GM21515 (cell line): ENCODE results near the gene GPHA2.

Source experiments
- ATAC-seq: cut with Tn5 transposase; IDR thresholded peaks from one replicate; pipeline ENCODE4 v1.9.1; 2021; ENCODE audit not compliant: unreplicated experiment

GPHA2 gene

GRCh38 chr11:64911689-64912088, 24.0 kb downstream of the GPHA2 start:
- ATAC-seq, result no peak

DNA sequence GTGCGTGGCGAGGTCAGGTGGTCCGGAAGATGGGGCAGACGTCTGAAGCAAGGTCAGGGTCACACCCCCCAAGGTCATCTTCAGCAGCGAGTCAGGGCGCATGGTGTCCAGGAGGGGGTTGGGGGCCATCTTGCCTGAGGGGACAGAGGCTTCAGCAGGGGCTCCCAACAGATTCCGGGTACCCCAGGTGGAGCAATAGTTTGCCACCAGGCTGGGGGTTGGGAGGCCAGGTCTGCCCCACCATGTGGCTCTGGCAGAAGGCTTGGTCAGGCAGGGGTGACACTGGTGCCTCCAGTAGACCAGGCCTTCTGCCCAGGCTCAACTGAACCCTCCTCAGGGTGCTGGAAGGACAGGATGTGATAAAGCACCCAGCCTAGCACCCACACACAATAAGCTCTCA, 24.6 kb downstream of the GPHA2 start:
- no peak for ATAC-seq

GRCh38 chr11:64910451-64911093, 25.1 kb downstream of the GPHA2 start:
- no peak for ATAC-seq

DNA sequence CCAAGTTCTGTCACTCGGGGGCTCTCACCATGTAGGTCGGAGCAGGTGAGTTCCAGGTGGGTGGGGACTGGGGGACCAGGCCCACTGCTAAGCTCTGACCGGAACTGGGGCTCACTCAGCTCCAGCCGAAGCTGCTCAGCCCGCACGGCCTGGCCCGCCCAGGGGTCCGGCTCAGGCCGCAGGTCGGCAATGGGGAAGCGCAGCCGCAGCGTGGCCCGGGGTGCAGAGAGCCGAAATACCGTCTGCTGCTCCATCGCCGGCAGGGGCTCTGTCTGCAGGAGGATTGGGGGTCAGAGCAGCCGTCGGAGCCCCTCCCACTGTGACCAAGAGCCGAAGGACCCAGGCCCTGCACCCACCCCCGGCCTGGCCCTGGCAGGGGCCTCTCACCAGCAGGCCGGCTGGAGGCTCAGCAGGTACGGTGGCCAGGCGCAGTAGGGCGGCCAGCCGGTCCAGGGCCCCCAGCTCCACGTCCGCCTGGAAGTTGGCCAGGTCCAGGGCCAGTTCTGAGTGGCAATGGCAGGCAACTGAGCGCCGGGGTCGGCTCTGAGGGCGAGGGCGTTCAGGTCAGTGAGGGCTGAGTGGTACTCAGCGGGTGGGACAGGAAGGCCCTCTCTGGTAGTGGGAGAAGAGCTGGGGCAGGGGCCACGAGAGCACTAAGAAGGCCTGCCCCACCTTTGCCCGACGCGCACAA, 25.9 kb downstream of the GPHA2 start:
- ATAC-seq, result no peak

- ATAC-seq, result no peak
These were observed 26.9 kb downstream of the GPHA2 start for GRCh38 chr11:64908766-64909165.

GRCh38 chr11:64906314-64906635, 29.4 kb downstream of the GPHA2 start:
- no peak for ATAC-seq

DNA sequence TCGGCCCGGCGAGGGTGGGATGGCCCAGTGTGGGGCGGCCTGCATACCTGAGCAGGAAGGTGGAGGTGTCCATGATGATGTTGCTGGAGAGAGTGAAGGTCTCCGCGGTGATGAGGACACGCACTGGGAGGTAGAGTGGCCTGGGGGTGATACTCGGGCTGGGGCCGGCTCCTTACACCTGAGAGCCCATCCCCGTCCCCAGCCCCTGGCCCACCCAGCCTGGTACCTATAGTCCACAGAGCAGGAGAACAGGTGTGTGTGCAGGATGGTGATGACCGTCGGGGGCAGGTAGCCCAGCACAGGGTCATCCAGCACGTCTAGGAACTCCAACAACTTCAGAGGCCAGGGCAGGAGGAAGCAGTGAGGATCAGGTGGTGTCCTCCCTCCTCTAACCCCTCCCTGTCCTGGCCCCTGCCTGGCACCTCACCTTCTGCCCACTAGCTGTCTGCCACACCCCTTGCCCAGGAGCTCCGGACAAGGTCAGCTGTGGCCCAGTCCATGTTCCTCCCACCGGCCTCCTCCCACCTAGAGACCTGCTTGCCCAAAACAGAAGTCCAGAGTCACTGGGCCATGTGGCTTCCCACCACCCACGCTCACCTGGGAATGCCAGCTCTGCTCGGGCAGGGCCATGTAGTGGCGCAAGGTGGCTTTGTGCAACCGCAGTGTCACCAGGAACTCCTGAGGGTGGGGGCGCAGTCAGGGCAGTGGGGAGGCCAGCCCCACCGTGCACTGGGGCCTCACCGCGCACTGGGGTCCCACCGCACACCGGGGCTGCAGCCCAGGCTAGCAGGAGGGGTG, 30.0 kb downstream of the GPHA2 start:
- ATAC-seq, result no peak

- no peak for ATAC-seq
These were observed 32.3 kb downstream of the GPHA2 start for GRCh38 chr11:64903291-64903833.

- ATAC-seq, result no peak
These were observed 33.4 kb downstream of the GPHA2 start for GRCh38 chr11:64902102-64902900.

- ATAC-seq, result no peak
These were observed 34.9 kb downstream of the GPHA2 start for GRCh38 chr11:64900774-64901173.

- ATAC-seq, result no peak
These were observed 35.4 kb downstream of the GPHA2 start for GRCh38 chr11:64900263-64900678.

- no peak for ATAC-seq
These were observed 37.2 kb downstream of the GPHA2 start for GRCh38 chr11:64898541-64898940.

DNA sequence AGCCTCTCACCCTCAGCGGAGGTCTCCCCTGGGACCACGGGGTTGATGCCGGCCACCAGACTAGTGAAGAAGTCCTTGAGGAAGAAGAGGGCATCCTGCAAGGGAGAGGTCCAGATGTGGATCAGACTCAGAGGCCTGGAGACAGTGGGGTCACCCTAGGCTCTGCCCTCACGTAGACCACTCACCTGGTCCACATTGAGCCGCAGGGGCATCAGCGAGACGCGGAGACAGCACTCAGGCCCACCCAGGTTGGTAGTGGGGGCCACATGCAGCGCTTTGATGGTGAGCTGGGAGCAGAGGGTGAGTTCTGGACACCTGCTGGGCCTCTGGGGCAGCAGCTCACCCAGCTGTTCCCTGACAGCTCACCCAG, 37.6 kb downstream of the GPHA2 start:
- ATAC-seq, result no peak

GRCh38 chr11:64897381-64898075, 38.2 kb downstream of the GPHA2 start:
- ATAC-seq, result no peak

DNA sequence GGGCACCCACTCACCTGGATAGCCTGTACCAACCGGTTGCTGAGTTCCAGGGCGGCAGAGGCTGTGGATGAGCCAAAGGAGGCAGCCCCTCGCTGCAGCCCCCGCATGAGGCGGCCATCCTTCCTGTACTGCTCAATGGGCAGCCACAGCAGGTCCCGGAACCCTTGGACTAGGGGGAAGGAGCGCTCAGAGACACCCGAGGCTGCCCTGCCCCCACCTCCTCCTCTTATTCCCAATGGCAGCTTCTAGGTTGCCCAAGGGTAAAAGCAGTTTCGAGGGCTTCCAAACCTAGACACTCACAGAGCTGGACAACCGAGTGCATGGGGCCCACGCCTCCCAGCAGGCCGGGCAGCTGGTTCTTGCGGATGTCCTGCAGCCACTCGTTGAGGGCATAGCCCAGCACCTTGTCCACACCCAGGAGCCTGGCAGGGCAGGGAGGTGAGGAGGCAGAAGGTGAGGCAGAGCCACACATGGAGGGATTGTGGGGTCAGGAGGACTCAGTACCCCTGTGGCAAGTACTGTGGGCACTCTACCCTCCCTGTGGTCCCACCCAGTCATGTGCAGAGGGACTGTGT, 39.2 kb downstream of the GPHA2 start:
- no peak for ATAC-seq

- no peak for ATAC-seq
These were observed 40.8 kb downstream of the GPHA2 start for GRCh38 chr11:64894812-64895452.

DNA sequence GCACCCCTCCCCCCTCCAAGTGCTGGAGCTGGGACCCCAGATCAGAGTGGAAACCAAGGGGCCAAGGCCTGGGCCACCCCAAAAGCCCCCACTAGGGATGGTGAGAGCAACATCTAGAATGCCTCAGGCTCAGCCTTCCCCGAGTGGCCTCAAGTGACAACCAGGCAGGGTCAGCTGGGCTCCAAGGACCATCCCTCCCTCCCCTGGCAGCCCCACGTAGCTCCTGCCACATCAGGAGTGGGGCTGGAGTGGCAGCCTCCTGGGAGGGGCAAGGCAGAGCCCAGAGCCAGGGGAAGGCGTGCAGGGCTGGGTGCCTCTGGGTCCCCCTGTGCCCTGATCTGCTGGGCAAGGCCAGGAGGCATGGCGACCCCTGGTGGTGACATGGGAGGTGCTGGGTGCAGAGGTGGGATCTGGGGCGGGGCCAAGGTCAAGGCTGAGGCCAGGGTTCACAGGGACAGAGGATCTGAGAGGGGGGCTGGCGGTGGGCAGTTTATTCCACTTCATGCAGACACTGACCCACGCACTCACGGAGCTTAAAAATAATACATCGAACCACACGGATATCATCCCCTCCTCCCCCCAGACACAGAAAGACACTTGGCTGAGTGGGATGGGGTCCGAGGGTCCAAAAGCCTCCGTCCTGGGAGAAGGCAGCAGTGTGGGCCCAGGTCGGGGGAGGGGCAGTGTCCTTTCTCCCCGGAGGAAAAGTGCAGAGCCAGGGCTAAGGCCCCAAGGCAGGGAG, 41.5 kb downstream of the GPHA2 start:
- peak; percentile 46 for ATAC-seq

DNA sequence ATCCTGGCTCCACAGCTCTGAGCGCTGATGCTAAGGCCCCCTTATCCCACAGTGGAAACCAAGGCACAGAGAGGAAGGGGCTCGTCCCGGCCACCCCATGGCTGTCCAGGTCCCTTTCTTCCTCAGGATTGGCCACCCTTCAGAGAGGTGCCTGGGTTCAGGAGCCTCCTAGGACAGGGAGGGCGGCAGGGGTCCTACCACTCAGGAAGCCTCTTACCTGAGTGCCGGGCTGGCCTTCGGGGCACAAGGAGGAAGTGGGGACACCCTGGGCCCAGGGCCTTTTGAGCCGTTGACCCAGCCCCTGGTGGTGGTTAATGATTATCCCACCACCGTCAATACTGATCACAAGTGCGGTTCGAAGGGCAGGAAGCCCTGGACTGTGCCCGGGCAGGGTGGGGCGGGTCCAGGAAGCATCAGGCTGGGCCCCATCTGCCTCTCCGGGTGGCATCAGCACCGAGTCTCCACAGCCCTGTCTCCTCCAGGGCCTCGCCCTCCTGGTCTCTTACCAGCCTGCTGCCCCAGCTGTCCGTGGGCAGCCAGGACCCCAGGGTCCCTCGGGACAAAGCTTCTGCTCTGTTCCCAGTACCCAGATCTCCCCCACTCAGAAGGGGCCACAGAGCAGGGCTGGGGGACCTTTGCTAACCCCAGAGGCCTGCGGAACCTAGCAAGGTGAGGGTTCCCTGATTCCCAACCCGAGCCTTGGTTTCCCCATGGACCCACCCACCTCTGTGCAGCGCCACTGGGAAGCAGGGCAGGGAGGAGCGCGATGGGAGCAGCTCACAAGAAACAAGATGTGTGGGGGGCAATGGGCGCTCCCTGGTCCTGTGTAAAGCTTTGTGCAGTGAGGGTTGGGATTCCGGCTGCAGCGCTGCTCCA, 42.3 kb downstream of the GPHA2 start:
- no peak for ATAC-seq
